Body of pancreas (tissue), 4 donors: ENCODE measurements around the gene TMUB1.

Experiments
- CTCF ChIP-seq, 7 experiments: fragments of 450-650 bp in 4 of 7; fragments of 200-600 bp in 3 of 7; sonication (generic) in 3 of 7; IDR thresholded peaks; one replicate each; pipeline ENCODE4 v1.5.1; 2016 to 2019; ENCODE audit warnings: antibody characterized with exemption in 7 of 7
- POLR2A ChIP-seq, 3 donors: fragments of 450-650 bp; IDR thresholded peaks; one replicate each; pipeline ENCODE4 v1.6.1; 2016; ENCODE audit warnings: antibody characterized with exemption in 3 of 3, mild to moderate bottlenecking in 2 of 3

- TF ChIP-seq CTCF (IDR thresholded peaks at IDR 0.05) (no peak), POLR2A (IDR thresholded peaks at IDR 0.05) (peak in 1 of 3 donors; percentile 50)
These were observed 32.6 kb upstream of the TMUB1 start for GRCh38 chr7:151115836-151116418.
